Left ventricle myocardium inferior (tissue), 1 donor: ENCODE data around the gene AMBRA1. TPM values are rescaled to one million over a fixed set of nuclear protein-coding genes. Genes with fewer than 3 reads are reported as not detected.

Experiments used
- DNase-seq: peaks from one replicate; pipeline ENCODE4 v3.0.0-alpha.2; 2020
- H3K27ac ChIP-seq: fragments of 200-600 bp; replicated peaks from 2 replicates; pipeline ENCODE4 v1.8.0; 2021
- H3K27me3 ChIP-seq: fragments of 200-600 bp; 2 replicates; pipeline ENCODE4 v1.8.0; 2021; ENCODE audit warnings: low read depth
- H3K36me3 ChIP-seq: fragments of 200-600 bp; 2 replicates; pipeline ENCODE4 v1.8.0; 2021
- H3K4me1 ChIP-seq: fragments of 200-600 bp; 2 replicates; pipeline ENCODE4 v1.8.0; 2021
- H3K4me3 ChIP-seq: fragments of 200-600 bp; 2 replicates; pipeline ENCODE4 v1.8.0; 2021; ENCODE audit warnings: mild to moderate bottlenecking, moderate library complexity
- H3K9me3 ChIP-seq: fragments of 200-600 bp; replicated peaks from 2 replicates; pipeline ENCODE4 v1.8.0; 2021
- CTCF ChIP-seq: fragments of 200-600 bp; IDR thresholded peaks from 2 replicates; pipeline ENCODE4 v1.8.0; 2021; ENCODE audit warnings: antibody characterized with exemption, mild to moderate bottlenecking, borderline replicate concordance
- intact Hi-C: fragments of 100-400 bp; cut with micrococcal nuclease; formaldehyde crosslinking; loops from one replicate; pipeline ENCODE4 v1.11.0; 2022
- total RNA-seq: library from RNA; stranded (reverse); fragmentation: NEBNext Ultra II Directional; extraction: Animal tissue kit (Norgen Biotek cat#: 25700); gene quantifications from one replicate; pipeline ENCODE4 v1.2.1, GENCODE V29; 2021
- donor health status: DM: no; HTN: yes; CAD: no; lungs with severe emphysema.

The AMBRA1 gene
- total RNA-seq, 1 donor from 2014 or later, result 14.2 TPM

- intact Hi-C loops, result no loop called here
- H3K27me3 ChIP-seq, result peaks cover 49% of the 10 kb centered on the region
- no peak for TF ChIP-seq CTCF
- no peaks in the 10 kb centered on the region for H3K9me3 ChIP-seq
- H3K4me1 ChIP-seq, result peaks cover 34% of the 10 kb centered on the region
- H3K27ac ChIP-seq, result no peak overlapping the region
- no peak for DNase-seq
- H3K36me3 ChIP-seq, result peaks cover 3% of the 10 kb centered on the region
- H3K4me3 ChIP-seq, result no peak overlapping the region
Measured at GRCh38 chr11:46383404-46383758, 210.4 kb downstream of the AMBRA1 start.

- peaks cover 34% of the 10 kb centered on the region for H3K4me1 ChIP-seq
- peak; percentile 69 for TF ChIP-seq CTCF
- peak overlapping the region; percentile 79 for H3K4me3 ChIP-seq
- no peak overlapping the region for H3K27ac ChIP-seq
- H3K27me3 ChIP-seq, result peaks cover 43% of the 10 kb centered on the region
- H3K36me3 ChIP-seq, result peaks cover 8% of the 10 kb centered on the region
- no peaks in the 10 kb centered on the region for H3K9me3 ChIP-seq
- intact Hi-C loops, result no loop called here
- no peak for DNase-seq
Measured at GRCh38 chr11:46382646-46383403, 211.0 kb downstream of the AMBRA1 start.

- Histone ChIP-seq H3K9me3 (no peaks in the 10 kb centered on the region), H3K27ac (peak overlapping the region; percentile 83), H3K4me3 (peak overlapping the region; percentile 79), H3K4me1 (peaks cover 34% of the 10 kb centered on the region), H3K27me3 (peaks cover 35% of the 10 kb centered on the region), H3K36me3 (peaks cover 14% of the 10 kb centered on the region)
- intact Hi-C loops, result no loop called here
- DNase-seq, result no peak
- TF ChIP-seq CTCF, result no peak
Measured at GRCh38 chr11:46381819-46382645, 211.8 kb downstream of the AMBRA1 start.

GRCh38 chr11:46381048-46381818, 212.6 kb downstream of the AMBRA1 start, which contains the start of gene MDK:
TSS of gene MDK (plus strand) at chr11:46381669. CDS start at chr11:46382058, 389 bp downstream.
- no peak for TF ChIP-seq CTCF
- H3K27ac ChIP-seq, result peak within 1 kb of the TSS; percentile 83
- peaks cover 27% of the 10 kb centered on the region for H3K27me3 ChIP-seq
- no peak for DNase-seq
- H3K36me3 ChIP-seq, result peaks cover 20% of the 10 kb centered on the region
- H3K9me3 ChIP-seq, result no peaks in the 10 kb centered on the region
- H3K4me3 ChIP-seq, result peak within 1 kb of the TSS; percentile 79
- peaks cover 34% of the 10 kb centered on the region for H3K4me1 ChIP-seq
- intact Hi-C loops, result no loop called here
